ENCODE measurements around the gene SPP1.
"Not testable (repeated sequence)": the region's sequence is repeated elsewhere in the genome, so short reads cannot be mapped to it uniquely, and the experiment has no call there.

Gene SPP1

GRCh38 chr4:88025868-88026661 lies 50.6 kb downstream of the SPP1 start:
- not testable (repeated sequence) for DNase-seq (ENCODE audit: low spot score)

DNA sequence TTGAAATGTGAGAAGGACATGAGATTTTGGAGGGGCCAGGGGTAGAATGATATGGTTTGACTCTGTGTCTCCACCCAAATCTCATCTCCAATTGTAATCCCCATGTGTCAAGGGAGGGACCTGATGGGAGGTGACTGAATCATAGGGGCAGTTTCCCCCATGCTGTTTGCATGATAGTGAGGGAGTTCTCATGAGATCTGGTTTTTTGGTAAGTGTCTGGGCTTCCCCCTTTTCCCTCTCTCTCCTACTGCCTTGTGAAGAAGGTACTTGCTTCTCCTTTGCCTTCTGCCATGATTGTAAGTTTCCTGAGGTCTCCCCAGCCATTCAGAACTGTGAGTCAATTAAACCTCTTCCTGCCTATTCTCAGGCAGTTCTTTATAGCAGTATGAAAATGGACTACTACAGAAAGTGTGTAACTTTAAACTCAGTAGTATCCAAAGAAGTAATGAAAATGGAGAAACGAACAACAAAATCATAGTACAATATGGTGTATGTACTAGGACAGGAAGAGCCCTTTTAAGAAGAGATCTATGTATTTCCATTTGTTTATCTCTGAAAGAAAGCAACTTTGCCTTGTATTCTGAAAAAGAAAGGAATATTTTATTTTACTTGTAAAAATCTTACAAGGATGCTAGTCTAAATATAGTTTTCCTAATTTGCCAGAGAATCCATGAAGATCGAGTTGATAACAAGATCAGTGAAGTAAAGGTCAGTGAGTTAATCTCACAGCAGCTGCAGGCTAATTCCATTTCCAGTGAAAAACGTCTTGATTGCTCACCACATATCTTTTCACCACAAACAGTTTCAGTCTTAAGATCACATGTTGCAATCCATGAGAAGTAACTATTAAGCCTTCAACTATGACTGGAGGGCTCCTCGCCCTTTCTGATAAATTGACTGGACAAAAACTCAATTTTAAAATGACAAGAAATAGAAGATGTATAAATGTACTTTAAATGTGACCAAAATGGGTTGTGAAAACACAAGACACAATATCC lies 52.4 kb downstream of the SPP1 start:
- no peak for DNase-seq (ENCODE audit: low spot score)

DNA sequence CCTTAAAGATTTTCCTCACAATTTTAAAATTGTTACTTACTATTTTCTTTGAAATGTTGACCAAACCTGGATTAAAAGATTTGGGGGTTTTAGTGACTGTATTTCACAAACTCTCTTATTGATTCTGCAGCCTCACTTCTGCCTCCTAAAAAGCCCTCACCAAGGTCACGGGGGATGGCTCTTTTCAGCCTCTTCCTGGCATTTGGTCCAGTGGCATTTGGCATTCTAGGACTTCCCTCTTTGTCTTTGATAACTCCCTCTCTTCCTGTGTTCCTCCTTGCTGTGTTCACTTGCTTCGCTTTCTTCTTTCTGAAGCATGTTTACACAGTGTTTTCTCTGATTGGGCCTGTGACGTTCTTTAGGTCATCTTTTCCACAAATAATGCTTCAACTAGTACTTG lies 53.4 kb downstream of the SPP1 start:
- no peak for DNase-seq (ENCODE audit: low spot score)

DNA sequence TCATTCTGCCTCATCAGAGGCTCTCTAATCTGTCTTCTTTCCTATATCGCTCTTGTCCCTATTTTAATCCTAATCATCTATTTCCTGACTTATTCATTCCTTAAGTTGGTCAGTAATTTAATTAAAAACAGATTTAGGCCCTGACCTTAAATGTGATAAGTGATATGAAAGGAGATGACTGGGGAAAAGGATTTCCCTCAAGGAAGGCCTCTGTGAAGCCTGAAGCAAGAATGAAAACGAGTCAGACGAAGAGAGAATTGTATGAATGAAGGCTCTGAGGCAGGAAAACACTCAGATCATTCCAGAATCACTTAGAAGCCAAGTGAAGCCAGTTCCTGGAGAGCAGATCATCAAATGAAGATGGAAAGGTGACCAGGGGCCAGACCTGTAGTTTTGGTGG lies 54.0 kb downstream of the SPP1 start:
- DNase-seq (ENCODE audit: low spot score): no peak

DNA sequence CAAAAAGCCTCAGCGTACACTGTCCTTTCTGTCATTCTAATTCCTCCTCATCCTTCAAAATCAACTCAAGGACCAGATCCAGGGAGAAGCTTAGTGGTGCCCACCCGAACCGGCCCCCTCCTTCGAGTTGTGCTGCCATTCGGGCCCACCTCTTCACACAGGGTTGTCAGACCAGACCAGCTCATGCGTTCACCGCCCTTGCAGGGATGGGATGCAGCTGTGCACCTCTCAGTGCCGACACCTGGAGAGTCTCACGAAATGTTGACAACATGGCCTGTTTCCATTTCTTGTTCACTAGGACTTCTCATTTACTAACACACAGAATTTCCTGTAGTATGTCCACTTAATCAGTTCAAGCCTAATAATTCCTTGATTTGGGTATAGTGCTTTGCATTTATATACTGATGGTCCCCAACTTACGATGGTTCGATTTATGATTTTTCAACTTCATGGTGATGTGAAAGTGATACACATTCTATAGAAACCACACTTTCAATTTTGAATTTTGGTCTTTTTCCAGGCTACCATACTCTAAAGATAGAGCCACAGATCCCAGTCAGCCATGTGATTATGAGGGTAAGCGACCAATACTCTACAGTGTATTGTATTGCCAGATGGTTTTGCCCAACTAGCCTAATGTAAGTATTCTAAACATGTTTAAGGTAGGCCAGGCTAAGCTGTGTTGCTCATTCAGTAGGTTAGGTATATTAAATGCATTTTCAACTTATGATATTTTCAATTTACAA lies 55.2 kb downstream of the SPP1 start:
- DNase-seq (ENCODE audit: low spot score): no peak
